Measurements from ENCODE around the gene LYPD4.
"Not testable (repeated sequence)": the region's sequence is repeated elsewhere in the genome, so short reads cannot be mapped to it uniquely, and the experiment has no call there.

LYPD4 gene

GRCh38 chr19:41796362-41796761 lies 48.1 kb downstream of the LYPD4 start, which contains the start of gene CEACAM3:
TSS of gene CEACAM3 (plus strand) at chr19:41796587. CDS start at chr19:41796678, 91 bp downstream.
- DNase-seq: no peak

- peak; percentile 25 for DNase-seq
Observed at GRCh38 chr19:41795031-41795461, 49.4 kb downstream of the LYPD4 start.

DNA sequence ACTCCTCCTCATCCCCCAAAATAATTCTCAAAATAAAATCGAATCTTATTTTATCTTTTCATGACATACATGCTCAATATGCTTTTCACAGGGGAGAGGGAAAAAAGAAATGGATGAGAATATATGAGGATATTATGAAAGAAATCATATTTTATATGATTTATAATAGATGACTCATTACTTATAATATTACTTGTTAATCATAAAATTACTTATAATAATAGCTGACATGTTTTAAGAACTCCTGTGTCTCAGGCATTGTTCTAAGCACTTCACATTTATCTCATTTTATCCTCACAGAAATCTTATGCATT lies 51.1 kb downstream of the LYPD4 start:
- no peak for DNase-seq

GRCh38 chr19:41792513-41793413 lies 51.7 kb downstream of the LYPD4 start:
- DNase-seq: peak; percentile 53

DNA sequence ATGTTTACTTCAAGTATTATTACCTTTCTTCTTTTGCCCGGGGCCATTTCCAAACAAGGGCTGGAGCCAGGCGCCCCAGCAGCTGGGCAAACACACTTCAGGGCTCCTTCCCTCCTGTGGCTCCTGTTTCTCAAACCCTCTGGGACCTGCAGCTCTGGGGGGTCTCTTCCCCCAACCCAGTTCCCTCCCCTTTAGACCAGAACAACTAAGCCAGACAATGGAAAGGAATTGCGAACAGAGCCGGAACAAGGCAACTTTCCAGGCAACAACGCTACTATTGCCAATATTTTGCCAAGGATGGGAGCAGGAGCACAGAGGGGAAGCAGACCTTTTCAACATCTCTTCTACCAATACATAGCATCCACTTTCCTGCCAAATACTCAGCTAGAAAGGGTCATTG lies 55.4 kb downstream of the LYPD4 start:
- DNase-seq: not testable (repeated sequence)

GRCh38 chr19:41788518-41788917 lies 56.0 kb downstream of the LYPD4 start:
- not testable (repeated sequence) for DNase-seq

All from fibroblast of upper back skin (primary cell).